Muscle layer of colon (tissue), 2 donors: Measurements from ENCODE around the gene CBY3.
"Not testable (repeated sequence)": the region's sequence is repeated elsewhere in the genome, so short reads cannot be mapped to it uniquely, and the experiment has no call there.

ENCODE experiments used
- H3K27ac ChIP-seq: one replicate; pipeline ENCODE4 v1.7.0; 2013; ENCODE audit warnings: low read depth, mild to moderate bottlenecking, low read length, moderate library complexity
- H3K27me3 ChIP-seq, 2 donors: one replicate each; pipeline ENCODE4 v1.7.0; 2013; ENCODE audit warnings: low read length in 2 of 2, mild to moderate bottlenecking in 2 of 2; ENCODE audit not compliant: insufficient read depth in 2 of 2, control insufficient read depth in 1 of 2
- H3K36me3 ChIP-seq: one replicate; pipeline ENCODE4 v1.7.0; 2013; ENCODE audit warnings: mild to moderate bottlenecking, low read length; ENCODE audit not compliant: insufficient read depth
- H3K4me1 ChIP-seq: one replicate; pipeline ENCODE4 v1.7.0; 2013; ENCODE audit warnings: mild to moderate bottlenecking, low read length; ENCODE audit not compliant: insufficient read depth
- H3K4me3 ChIP-seq, 2 donors: one replicate each; pipeline ENCODE4 v1.7.0; 2013; ENCODE audit warnings: low read length in 2 of 2, low read depth in 1 of 2, mild to moderate bottlenecking in 1 of 2, moderate library complexity in 1 of 2
- H3K9ac ChIP-seq: one replicate; pipeline ENCODE4 v1.7.0; 2013; ENCODE audit warnings: low read length
- H3K9me3 ChIP-seq: one replicate; pipeline ENCODE4 v1.7.0; 2013; ENCODE audit warnings: mild to moderate bottlenecking, low read length
- donor health status: abdominal sarcoma.
- donor health status: Adenocarcinoma of cecum.

Gene CBY3

DNA sequence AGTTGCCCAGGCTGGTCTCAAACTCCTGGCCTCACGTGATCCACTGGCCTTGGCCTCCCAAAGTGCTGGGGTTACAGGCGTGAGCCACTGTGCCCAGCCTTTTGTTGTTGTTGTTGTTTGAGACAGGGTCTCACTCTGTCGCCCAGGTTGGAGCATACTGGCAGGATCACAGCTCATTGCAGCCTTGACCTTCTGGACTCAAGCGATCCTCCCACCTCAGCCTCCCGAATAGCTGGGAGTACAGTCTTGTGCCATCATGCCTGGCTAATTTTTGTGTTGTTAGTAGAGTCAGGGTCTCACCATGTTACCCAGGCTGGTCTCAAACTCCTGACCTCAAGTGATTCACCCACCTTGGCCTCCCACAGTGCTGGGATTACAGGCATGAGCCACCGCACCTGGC is 19.2 kb downstream of the CBY3 start:
- H3K36me3 ChIP-seq, H3K4me3 ChIP-seq, H3K27ac ChIP-seq, H3K4me1 ChIP-seq, H3K9ac ChIP-seq, H3K27me3 ChIP-seq, H3K9me3 ChIP-seq: not testable (repeated sequence)

GRCh38 chr5:179658179-179658856 is 22.5 kb downstream of the CBY3 start:
- H3K4me1 ChIP-seq, H3K27me3 ChIP-seq, H3K9ac ChIP-seq, H3K9me3 ChIP-seq, H3K36me3 ChIP-seq: not testable (repeated sequence)
- Histone ChIP-seq H3K4me3 (peak overlapping the region; percentile 40 to 59), H3K27ac (peak overlapping the region; percentile 53)

DNA sequence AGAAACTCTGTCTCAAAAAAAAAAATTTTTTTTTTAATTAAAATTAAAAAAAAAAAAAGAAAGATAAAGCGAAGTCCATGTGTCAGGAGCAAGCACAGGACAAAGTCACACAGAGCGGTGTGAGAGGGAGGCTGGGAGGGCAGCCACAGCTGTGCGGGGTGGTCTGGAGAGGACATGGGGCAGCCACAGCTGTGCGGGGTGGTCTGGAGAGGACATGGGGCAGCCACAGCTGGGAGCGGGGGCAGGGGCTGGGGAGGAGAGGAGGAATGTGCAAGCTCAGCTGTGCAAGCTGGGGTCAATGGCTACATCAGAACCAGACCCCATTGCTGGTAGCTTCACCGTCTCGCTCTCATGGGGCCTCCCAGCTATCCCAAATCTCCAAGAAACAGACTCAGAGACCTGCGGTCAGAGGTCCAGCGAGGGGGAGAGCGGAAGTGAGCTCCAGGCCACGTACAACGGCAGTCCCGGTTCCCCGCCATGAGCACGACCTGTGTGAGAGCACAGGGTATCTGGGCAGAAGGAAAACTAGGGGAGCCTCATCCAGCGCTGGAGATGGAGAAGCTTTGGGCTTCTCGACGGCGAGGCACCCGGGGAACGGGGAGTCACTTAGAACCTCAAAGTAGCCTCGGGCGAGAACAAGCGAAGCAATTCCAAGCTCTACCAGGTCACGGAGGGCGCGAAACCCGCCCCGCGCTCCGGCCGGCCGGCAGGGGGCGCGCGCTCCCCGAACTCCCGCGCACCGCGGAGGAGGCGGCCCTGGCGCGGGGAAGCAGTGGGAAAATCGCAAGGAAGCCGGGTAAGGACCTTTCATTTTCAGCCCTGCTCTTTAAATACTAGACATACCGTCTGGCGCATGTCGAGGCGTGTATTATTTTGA is 23.3 kb downstream of the CBY3 start:
- H3K27ac ChIP-seq, H3K9me3 ChIP-seq, H3K4me3 ChIP-seq, H3K4me1 ChIP-seq, H3K36me3 ChIP-seq, H3K27me3 ChIP-seq, H3K9ac ChIP-seq: not testable (repeated sequence)

GRCh38 chr5:179653135-179653534 is 27.7 kb downstream of the CBY3 start:
- H3K9ac ChIP-seq, H3K27me3 ChIP-seq, H3K4me3 ChIP-seq, H3K9me3 ChIP-seq, H3K36me3 ChIP-seq, H3K27ac ChIP-seq, H3K4me1 ChIP-seq: not testable (repeated sequence)

GRCh38 chr5:179650245-179650644 is 30.6 kb downstream of the CBY3 start:
- not testable (repeated sequence) for H3K36me3 ChIP-seq, H3K9me3 ChIP-seq, H3K9ac ChIP-seq, H3K4me1 ChIP-seq, H3K27me3 ChIP-seq, H3K4me3 ChIP-seq, H3K27ac ChIP-seq

- H3K27me3 ChIP-seq, H3K27ac ChIP-seq, H3K4me1 ChIP-seq, H3K4me3 ChIP-seq, H3K36me3 ChIP-seq, H3K9me3 ChIP-seq, H3K9ac ChIP-seq: not testable (repeated sequence)
Observed at GRCh38 chr5:179649166-179649703, 31.6 kb downstream of the CBY3 start.

DNA sequence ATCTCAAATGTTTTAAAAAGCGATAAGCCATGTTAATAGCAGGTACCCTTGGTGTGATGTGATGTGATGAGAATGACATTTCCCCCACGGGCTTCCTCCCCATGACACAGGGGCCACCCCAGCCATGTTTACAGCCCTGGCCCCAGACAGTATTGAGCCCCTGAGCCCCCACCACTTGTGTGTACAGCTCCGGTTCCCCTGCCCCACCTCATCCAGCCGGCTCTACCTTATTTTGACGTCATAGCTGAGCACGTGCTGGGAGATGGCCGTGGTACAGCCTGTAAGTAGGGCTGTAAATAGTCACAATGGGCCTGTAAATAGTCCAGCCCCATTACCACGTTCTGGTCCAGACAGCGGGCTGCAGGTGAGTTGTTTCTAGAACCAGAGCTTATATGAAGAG is 32.4 kb downstream of the CBY3 start:
- H3K4me3 ChIP-seq = no peak overlapping the region
- no peaks in the 10 kb centered on the region for H3K4me1 ChIP-seq
- H3K36me3 ChIP-seq = no peaks in the 10 kb centered on the region
- no peaks in the 10 kb centered on the region for H3K9me3 ChIP-seq
- H3K27me3 ChIP-seq = no peaks in the 10 kb centered on the region
- H3K9ac ChIP-seq = no peak overlapping the region
- no peak overlapping the region for H3K27ac ChIP-seq

DNA sequence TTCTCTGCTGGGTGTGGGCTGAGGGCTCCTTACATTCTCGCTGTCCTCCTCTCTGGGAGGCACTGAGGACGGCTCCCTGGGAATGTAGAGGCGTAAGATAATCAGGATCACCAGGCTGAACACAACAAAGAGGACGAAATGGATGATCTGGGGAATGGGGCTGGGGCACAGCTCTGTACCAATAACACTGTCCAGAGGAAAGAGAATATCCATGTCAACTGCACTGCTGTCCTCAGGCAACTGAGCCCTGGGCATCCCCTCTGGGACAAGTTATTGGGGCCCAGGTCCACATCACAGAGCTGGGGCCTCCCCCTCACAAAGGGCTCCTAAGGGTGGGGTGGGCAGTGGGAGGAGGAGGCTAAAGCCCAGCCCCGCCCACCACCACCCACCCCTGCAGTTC is 36.1 kb downstream of the CBY3 start:
- H3K9ac ChIP-seq, H3K27ac ChIP-seq, H3K4me1 ChIP-seq, H3K9me3 ChIP-seq, H3K27me3 ChIP-seq, H3K36me3 ChIP-seq, H3K4me3 ChIP-seq: not testable (repeated sequence)

DNA sequence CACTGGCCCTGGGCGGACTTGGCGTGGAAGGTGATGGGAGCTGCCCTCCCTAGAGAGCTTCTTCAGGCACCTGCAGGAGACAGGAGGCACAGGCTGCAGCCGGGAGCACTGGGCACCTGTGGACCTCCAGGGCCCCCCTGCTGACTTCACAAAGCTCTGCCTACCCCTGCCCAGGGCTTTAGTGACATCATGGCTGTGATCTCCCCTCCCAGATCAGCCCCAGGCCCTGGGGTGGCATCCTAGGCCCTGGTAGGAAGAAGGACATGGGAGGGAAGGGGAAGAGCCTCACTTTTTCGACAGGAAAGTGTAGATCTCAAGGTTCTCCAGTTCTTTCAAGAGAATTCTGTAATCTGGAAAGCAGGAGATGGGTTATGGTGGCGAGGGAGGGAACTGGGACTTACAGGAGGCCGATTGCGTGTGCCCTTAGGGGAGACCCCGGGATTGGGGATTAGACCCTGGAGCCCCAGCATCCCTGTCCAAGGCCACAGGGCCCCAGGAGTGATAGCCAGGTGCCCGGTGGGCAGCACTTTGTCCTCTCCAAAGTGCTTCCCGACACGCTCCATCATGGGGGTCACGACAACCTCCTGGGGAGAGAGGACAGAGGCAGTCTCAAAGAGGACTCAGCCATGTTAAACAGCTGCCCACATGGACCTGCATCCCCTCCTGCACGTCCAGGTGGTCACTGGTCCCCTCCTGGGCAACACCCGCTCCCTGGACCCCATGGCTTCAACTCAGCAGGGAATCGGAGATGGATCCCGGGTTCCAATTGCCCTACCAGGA is 37.5 kb downstream of the CBY3 start:
- not testable (repeated sequence) for H3K9me3 ChIP-seq, H3K4me1 ChIP-seq, H3K27ac ChIP-seq, H3K27me3 ChIP-seq, H3K36me3 ChIP-seq, H3K9ac ChIP-seq, H3K4me3 ChIP-seq

DNA sequence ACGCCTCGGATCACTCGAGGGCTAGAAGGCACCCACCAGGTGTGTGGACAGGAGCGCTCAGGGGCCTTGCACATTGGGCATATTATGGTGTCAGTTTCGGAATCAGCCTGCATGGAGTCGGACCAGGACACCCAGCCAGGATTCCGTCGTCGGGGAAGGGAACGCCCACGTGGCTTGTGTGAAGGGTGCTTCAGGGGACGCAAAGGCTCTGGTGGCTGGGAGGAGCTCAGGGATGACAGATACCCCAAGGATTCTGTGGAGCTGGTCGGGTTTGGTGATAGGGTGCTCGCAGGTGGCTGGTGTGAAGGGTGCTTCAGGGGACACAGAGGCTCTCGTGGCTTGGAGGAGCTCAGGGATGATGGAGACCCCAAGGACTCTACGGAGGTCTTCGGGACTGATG is 38.2 kb downstream of the CBY3 start:
- H3K9ac ChIP-seq, H3K27me3 ChIP-seq, H3K9me3 ChIP-seq, H3K4me1 ChIP-seq, H3K4me3 ChIP-seq, H3K36me3 ChIP-seq, H3K27ac ChIP-seq: not testable (repeated sequence)

GRCh38 chr5:179641745-179642144 is 39.1 kb downstream of the CBY3 start:
- not testable (repeated sequence) for H3K36me3 ChIP-seq, H3K4me1 ChIP-seq, H3K27ac ChIP-seq, H3K9me3 ChIP-seq, H3K9ac ChIP-seq, H3K4me3 ChIP-seq, H3K27me3 ChIP-seq
